ENCODE data around the gene TMCO6. TPM values are rescaled to one million over a fixed set of nuclear protein-coding genes. Genes with fewer than 3 reads are reported as not detected.
"Not testable (repeated sequence)": the region's sequence is repeated elsewhere in the genome, so short reads cannot be mapped to it uniquely, and the experiment has no call there.

Gene TMCO6
- total and polyA plus RNA-seq, 2 donors from 2014 or later = 7.6 to 19.0 TPM

- Histone ChIP-seq H3K9me3 (ENCODE audit: control insufficient read depth in 2 of 3, insufficient read depth in 1 of 3, low read length in 3 of 3) (no peaks in the 10 kb centered on the region), H3K9ac (ENCODE audit: low read length in 3 of 3) (no peak overlapping the region), H3K27me3 (ENCODE audit: control insufficient read depth, insufficient read depth, low read length) (no peaks in the 10 kb centered on the region), H3K4me1 (ENCODE audit: control insufficient read depth in 2 of 3, insufficient read depth in 2 of 3, low read depth in 1 of 3, low read length in 3 of 3) (no peaks in the 10 kb centered on the region), H3K27ac (ENCODE audit: low read depth in 2 of 2, low read length in 2 of 2) (no peak overlapping the region), H3K36me3 (ENCODE audit: control insufficient read depth in 2 of 3, insufficient read depth in 3 of 3, low read length in 3 of 3) (no peaks in the 10 kb centered on the region), H3K4me3 (ENCODE audit: low read length in 3 of 3) (no peak overlapping the region)
- intact Hi-C loops (cut with DNase I) = no loop called here
- DNase-seq (no peak), FAIRE-seq (no peak)
- TF ChIP-seq, protein P1, sequence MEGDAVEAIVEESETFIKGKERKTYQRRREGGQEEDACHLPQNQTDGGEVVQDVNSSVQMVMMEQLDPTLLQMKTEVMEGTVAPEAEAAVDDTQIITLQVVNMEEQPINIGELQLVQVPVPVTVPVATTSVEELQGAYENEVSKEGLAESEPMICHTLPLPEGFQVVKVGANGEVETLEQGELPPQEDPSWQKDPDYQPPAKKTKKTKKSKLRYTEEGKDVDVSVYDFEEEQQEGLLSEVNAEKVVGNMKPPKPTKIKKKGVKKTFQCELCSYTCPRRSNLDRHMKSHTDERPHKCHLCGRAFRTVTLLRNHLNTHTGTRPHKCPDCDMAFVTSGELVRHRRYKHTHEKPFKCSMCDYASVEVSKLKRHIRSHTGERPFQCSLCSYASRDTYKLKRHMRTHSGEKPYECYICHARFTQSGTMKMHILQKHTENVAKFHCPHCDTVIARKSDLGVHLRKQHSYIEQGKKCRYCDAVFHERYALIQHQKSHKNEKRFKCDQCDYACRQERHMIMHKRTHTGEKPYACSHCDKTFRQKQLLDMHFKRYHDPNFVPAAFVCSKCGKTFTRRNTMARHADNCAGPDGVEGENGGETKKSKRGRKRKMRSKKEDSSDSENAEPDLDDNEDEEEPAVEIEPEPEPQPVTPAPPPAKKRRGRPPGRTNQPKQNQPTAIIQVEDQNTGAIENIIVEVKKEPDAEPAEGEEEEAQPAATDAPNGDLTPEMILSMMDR (IDR thresholded peaks at IDR 0.05; ENCODE audit: borderline replicate concordance, extremely low read depth, insufficient read depth) = no peak
Observed at GRCh38 chr5:140609126-140609525, 30.1 kb upstream of the TMCO6 start.

DNA sequence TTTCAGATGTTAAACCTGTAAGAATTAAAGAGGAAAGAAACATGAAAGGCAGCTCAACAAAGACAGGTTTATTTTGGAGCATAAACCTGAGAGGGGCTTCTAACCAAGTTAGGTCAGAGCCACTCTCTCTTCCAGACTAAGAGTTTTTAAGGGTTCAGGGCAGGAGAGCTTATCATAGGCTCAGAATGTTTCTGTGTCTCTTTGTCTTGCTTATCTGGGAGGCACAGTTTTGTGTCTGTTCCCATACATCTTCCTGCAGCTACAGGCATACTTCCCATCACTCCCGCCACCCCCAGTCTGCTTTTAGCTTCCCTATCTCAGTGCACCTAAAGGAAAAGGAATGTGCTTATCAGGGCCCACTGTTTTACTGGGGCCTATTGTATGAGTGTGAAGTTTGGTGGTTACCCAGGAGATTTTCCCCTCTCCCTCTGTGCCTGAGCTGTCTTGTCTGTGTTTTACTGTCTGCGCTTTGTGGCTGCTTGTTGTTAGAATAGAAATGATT is 28.2 kb upstream of the TMCO6 start:
- no peaks in the 10 kb centered on the region for H3K9me3 ChIP-seq (ENCODE audit: control insufficient read depth in 2 of 3, insufficient read depth in 1 of 3, low read length in 3 of 3)
- H3K4me1 ChIP-seq (ENCODE audit: control insufficient read depth in 2 of 3, insufficient read depth in 2 of 3, low read depth in 1 of 3, low read length in 3 of 3) = no peaks in the 10 kb centered on the region
- no peak overlapping the region for H3K9ac ChIP-seq (ENCODE audit: low read length in 3 of 3)
- DNase-seq (no peak), FAIRE-seq (no peak)
- intact Hi-C loops (cut with DNase I) = no loop called here
- TF ChIP-seq, protein P1 (IDR thresholded peaks at IDR 0.05; ENCODE audit: borderline replicate concordance, extremely low read depth, insufficient read depth) = no peak
- H3K27me3 ChIP-seq (ENCODE audit: control insufficient read depth, insufficient read depth, low read length) = no peaks in the 10 kb centered on the region
- H3K27ac ChIP-seq (ENCODE audit: low read depth in 2 of 2, low read length in 2 of 2) = no peak overlapping the region
- H3K36me3 ChIP-seq (ENCODE audit: control insufficient read depth in 2 of 3, insufficient read depth in 3 of 3, low read length in 3 of 3) = no peaks in the 10 kb centered on the region
- no peak overlapping the region for H3K4me3 ChIP-seq (ENCODE audit: low read length in 3 of 3)

- Histone ChIP-seq H3K4me3 (ENCODE audit: low read length in 3 of 3) (no peak overlapping the region), H3K36me3 (ENCODE audit: control insufficient read depth in 2 of 3, insufficient read depth in 3 of 3, low read length in 3 of 3) (no peaks in the 10 kb centered on the region), H3K9ac (ENCODE audit: low read length in 3 of 3) (no peak overlapping the region), H3K27me3 (ENCODE audit: control insufficient read depth, insufficient read depth, low read length) (no peaks in the 10 kb centered on the region), H3K9me3 (ENCODE audit: control insufficient read depth in 2 of 3, insufficient read depth in 1 of 3, low read length in 3 of 3) (no peaks in the 10 kb centered on the region), H3K4me1 (ENCODE audit: control insufficient read depth in 2 of 3, insufficient read depth in 2 of 3, low read depth in 1 of 3, low read length in 3 of 3) (no peaks in the 10 kb centered on the region), H3K27ac (ENCODE audit: low read depth in 2 of 2, low read length in 2 of 2) (no peak overlapping the region)
- FAIRE-seq (no peak), DNase-seq (peak in 2 of 5 donors; percentile 11 to 42)
- TF ChIP-seq, protein P1 (IDR thresholded peaks at IDR 0.05; ENCODE audit: borderline replicate concordance, extremely low read depth, insufficient read depth) = no peak
- intact Hi-C loops (cut with DNase I) = no loop called here
Observed at GRCh38 chr5:140622301-140622700, 16.9 kb upstream of the TMCO6 start.

DNA sequence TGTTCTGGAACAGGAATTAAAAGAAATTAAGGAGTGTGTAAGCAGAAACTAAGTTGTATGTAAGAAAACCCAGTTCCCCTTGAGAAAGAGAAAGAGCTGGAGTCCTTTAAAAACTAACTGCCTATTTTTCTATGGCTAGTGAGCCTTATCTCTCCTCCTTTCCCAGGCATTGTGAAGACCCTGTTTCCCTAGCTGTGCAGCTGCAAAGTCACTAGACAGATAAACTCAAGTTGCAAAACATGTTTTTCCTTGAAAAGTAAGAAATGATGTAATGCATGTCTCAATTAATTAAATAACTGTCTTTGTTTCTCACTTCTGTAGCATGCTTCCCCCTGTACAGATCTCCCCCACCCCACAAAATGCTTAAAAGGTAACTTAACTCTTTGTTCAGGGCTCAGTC is 16.2 kb upstream of the TMCO6 start:
- not testable (repeated sequence) for FAIRE-seq; H3K27ac ChIP-seq (ENCODE audit: low read depth in 2 of 2, low read length in 2 of 2)

GRCh38 chr5:140624886-140625285 is 14.4 kb upstream of the TMCO6 start:
- intact Hi-C loops (cut with DNase I); H3K27me3 ChIP-seq (ENCODE audit: control insufficient read depth, insufficient read depth, low read length); H3K27ac ChIP-seq (ENCODE audit: low read depth in 2 of 2, low read length in 2 of 2); DNase-seq; H3K4me1 ChIP-seq (ENCODE audit: control insufficient read depth in 2 of 3, insufficient read depth in 2 of 3, low read depth in 1 of 3, low read length in 3 of 3); H3K9ac ChIP-seq (ENCODE audit: low read length in 3 of 3); H3K9me3 ChIP-seq (ENCODE audit: control insufficient read depth in 2 of 3, insufficient read depth in 1 of 3, low read length in 3 of 3); FAIRE-seq; H3K36me3 ChIP-seq (ENCODE audit: control insufficient read depth in 2 of 3, insufficient read depth in 3 of 3, low read length in 3 of 3); H3K4me3 ChIP-seq (ENCODE audit: low read length in 3 of 3): not testable (repeated sequence)

More for the DNA sequence above, 16.2 kb upstream of the TMCO6 start:
- H3K9ac ChIP-seq (ENCODE audit: low read length in 3 of 3); H3K36me3 ChIP-seq (ENCODE audit: control insufficient read depth in 2 of 3, insufficient read depth in 3 of 3, low read length in 3 of 3); H3K9me3 ChIP-seq (ENCODE audit: control insufficient read depth in 2 of 3, insufficient read depth in 1 of 3, low read length in 3 of 3); DNase-seq; H3K4me1 ChIP-seq (ENCODE audit: control insufficient read depth in 2 of 3, insufficient read depth in 2 of 3, low read depth in 1 of 3, low read length in 3 of 3); H3K4me3 ChIP-seq (ENCODE audit: low read length in 3 of 3); H3K27me3 ChIP-seq (ENCODE audit: control insufficient read depth, insufficient read depth, low read length); intact Hi-C loops (cut with DNase I): not testable (repeated sequence)

Data from kidney (tissue), 14 donors.